Mesodermal cell (in vitro differentiated cells): ENCODE data around the gene UNC5C.
A peak's percentile ranks its signal among the peaks of the same experiment; 100 is the strongest.

Source experiments
- H3K27ac ChIP-seq: 2 replicates; pipeline ENCODE4 v1.7.0; 2013; ENCODE audit warnings: mild to moderate bottlenecking, low read depth, low read length, moderate library complexity; ENCODE audit not compliant: severe bottlenecking
- H3K36me3 ChIP-seq: 2 replicates; pipeline ENCODE4 v1.7.1; 2013; ENCODE audit warnings: mild to moderate bottlenecking, low read length, moderate library complexity; ENCODE audit not compliant: control insufficient read depth, insufficient read depth
- H3K4me1 ChIP-seq: one replicate; pipeline ENCODE4 v1.7.1; 2013; ENCODE audit warnings: mild to moderate bottlenecking, low read length; ENCODE audit not compliant: insufficient read depth, control insufficient read depth, poor library complexity, severe bottlenecking
- H3K4me3 ChIP-seq: 2 replicates; pipeline ENCODE4 v1.7.0; 2013; ENCODE audit warnings: low read length, control low read depth, mild to moderate bottlenecking; ENCODE audit not compliant: insufficient read depth, poor library complexity, severe bottlenecking; ENCODE audit errors: extremely low read depth
- H3K9me3 ChIP-seq: 2 replicates; pipeline ENCODE4 v1.7.1; 2013; ENCODE audit warnings: mild to moderate bottlenecking, low read length, moderate library complexity; ENCODE audit not compliant: control insufficient read depth
- WGBS, 2 experiments: methylation state at CpG; one replicate each; pipeline ENCODE4 v1.1.5; 2013; ENCODE audit warnings: missing lambda C conversion rate in 2 of 2; ENCODE audit not compliant: insufficient coverage in 2 of 2; 5-methylcytosine and 5-hydroxymethylcytosine counted together

Gene UNC5C

GRCh38 chr4:95429416-95429815 is 119.4 kb downstream of the UNC5C start:
- 94 to 100% methylated on average over 3 of the region's 3 CpGs for WGBS, 2 experiments

GRCh38 chr4:95428291-95429070 is 120.3 kb downstream of the UNC5C start:
- WGBS, 2 experiments, result 63% methylated on average over 1 of the region's 2 CpGs; no CpG with 5 or more reads in 1 of the 2 experiments
- no peak overlapping the region for H3K4me3 ChIP-seq
- H3K27ac ChIP-seq, result peak overlapping the region; percentile 76
- H3K36me3 ChIP-seq, result no peaks in the 10 kb centered on the region
- no peaks in the 10 kb centered on the region for H3K9me3 ChIP-seq
- H3K4me1 ChIP-seq, result no peaks in the 10 kb centered on the region

More at GRCh38 chr4:95429416-95429815, 119.4 kb downstream of the UNC5C start:
- H3K4me1 ChIP-seq, result no peaks in the 10 kb centered on the region
- peak overlapping the region; percentile 76 for H3K27ac ChIP-seq
- no peaks in the 10 kb centered on the region for H3K9me3 ChIP-seq
- no peaks in the 10 kb centered on the region for H3K36me3 ChIP-seq
- H3K4me3 ChIP-seq, result no peak overlapping the region

DNA sequence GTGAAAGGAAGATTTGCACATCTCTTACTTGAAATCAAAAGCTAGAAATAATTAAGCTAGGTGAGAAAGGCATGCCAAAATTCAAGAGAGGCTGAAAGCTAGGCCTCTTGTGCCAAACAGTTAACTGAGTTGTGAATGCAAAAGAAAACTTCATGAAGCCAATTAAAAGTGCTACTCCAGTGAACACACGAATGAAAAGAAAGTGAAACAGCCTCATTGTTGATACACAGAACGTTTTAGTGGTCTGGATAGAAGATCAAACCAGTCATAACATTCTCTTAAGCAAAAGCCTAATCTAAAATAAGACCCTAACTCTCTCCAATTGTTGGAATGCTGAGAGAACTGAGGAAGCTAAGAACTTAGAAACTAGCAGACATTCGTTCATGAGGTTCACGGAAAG is 122.3 kb downstream of the UNC5C start:
- WGBS, 2 experiments, result 95 to 100% methylated on average over 2 to 3 of the region's 4 CpGs
- no peak overlapping the region for H3K4me3 ChIP-seq
- H3K4me1 ChIP-seq, result no peaks in the 10 kb centered on the region
- no peak overlapping the region for H3K27ac ChIP-seq
- no peaks in the 10 kb centered on the region for H3K36me3 ChIP-seq
- no peaks in the 10 kb centered on the region for H3K9me3 ChIP-seq

DNA sequence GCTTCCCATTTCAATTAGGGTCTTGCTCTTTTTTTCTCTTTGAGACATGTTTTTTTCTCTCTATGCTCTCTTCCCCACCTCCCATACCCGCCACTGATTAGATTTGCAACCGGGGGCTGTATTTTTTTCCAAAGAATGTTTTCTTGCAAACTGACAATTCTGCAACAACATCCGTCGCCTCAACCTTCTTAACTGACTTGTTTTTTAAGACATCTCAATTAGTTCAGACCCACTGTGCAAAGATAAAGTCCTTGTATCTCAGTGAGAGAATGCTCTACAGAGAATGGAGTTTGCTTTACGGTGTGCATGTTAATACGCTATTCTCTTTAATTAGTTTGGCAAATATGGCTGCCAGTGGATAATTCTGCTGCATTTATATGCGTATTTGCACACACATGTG is 126.3 kb downstream of the UNC5C start:
- 90 to 100% methylated on average over 5 of the region's 7 CpGs for WGBS, 2 experiments
- Histone ChIP-seq H3K36me3 (no peaks in the 10 kb centered on the region), H3K4me1 (no peaks in the 10 kb centered on the region), H3K9me3 (no peaks in the 10 kb centered on the region), H3K27ac (no peak overlapping the region), H3K4me3 (no peak overlapping the region)

GRCh38 chr4:95421869-95422268 is 126.9 kb downstream of the UNC5C start:
- no peaks in the 10 kb centered on the region for H3K36me3 ChIP-seq
- no peak overlapping the region for H3K27ac ChIP-seq
- no peak overlapping the region for H3K4me3 ChIP-seq
- WGBS, 2 experiments, result 78 to 92% methylated on average over 1 of the region's 4 CpGs
- H3K4me1 ChIP-seq, result no peaks in the 10 kb centered on the region
- H3K9me3 ChIP-seq, result no peaks in the 10 kb centered on the region

DNA sequence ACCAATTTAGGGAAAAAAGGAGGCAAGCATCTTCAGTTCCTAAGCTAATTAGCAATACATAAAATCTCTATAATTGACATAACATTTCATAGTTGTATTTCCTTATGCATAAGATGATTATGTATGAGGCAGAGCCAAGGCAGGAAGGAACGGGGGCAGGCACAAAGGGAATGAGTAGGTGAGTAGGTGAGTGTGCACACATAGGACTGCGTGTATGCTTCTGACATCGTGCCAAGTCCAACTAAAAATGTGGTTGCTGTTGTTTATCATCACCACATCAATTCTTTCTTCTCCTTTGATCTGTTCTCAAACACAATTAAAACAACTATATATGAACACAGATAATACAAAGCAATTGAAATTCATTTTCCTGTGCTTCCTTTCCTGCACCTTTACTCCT is 131.2 kb downstream of the UNC5C start:
- no peaks in the 10 kb centered on the region for H3K36me3 ChIP-seq
- H3K4me3 ChIP-seq, result no peak overlapping the region
- no peak overlapping the region for H3K27ac ChIP-seq
- 85% methylated on average over 3 of the region's 3 CpGs; no CpG with 5 or more reads in 1 of the 2 experiments for WGBS, 2 experiments
- H3K4me1 ChIP-seq, result no peaks in the 10 kb centered on the region
- no peaks in the 10 kb centered on the region for H3K9me3 ChIP-seq

DNA sequence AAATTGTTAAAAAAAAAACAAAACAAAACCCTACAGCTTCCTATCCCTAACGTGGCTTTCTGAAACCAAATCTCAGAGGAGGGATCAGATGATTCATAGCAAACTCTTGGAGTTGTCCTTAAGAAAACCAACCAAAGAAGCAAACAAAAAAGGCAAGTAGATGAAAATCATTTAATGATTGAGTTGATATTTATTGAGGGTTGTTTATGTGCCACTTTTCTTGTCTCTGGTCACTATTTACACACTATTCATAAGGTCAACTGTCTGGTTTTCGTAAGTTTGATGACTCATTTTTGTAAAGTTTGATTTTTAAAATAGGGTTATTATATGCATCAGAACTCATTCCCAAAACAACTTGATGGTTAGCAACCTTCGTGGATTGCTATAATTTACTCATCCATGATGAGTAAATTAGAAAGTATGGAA is 133.4 kb downstream of the UNC5C start:
- WGBS, 2 experiments, result no CpG with 5 or more reads among the region's 3 CpGs
- Histone ChIP-seq H3K27ac (no peak overlapping the region), H3K4me3 (no peak overlapping the region), H3K9me3 (no peaks in the 10 kb centered on the region), H3K4me1 (no peaks in the 10 kb centered on the region), H3K36me3 (no peaks in the 10 kb centered on the region)

DNA sequence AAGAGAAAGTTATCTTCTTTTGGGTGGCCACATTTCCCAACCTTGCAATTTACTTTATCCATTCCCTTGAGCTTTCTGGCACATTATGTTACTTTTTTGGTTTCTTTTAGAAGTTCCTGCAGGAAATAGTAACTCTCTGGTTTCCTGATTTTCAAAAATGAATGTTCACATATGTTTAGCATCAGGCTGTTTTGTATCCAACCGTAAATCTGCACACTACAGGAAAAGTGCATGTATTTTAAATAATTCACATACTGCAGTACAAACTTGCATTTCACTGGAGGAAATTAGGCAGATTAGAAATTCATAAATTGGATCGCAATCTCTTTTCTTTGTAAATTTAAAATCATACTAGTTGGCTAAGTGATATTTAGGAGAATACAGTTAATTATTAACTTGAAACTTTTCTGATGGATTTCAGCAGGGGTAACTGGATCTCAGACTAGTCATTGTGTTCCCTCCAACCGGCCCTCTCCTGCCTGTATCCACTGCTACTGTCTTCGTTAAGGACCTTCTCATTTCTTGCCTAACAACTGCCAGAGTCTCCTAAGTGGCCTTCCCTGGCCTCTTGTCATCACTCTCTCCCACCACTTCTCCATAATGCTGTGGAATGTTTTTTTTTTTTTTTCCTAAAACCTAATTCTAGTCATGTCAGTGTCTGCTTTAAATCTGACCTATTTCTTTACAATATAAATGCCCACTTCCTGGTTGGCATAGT is 137.2 kb downstream of the UNC5C start:
- no peaks in the 10 kb centered on the region for H3K36me3 ChIP-seq
- 84 to 100% methylated on average over 1 to 2 of the region's 4 CpGs for WGBS, 2 experiments
- H3K4me3 ChIP-seq, result no peak overlapping the region
- H3K27ac ChIP-seq, result no peak overlapping the region
- H3K4me1 ChIP-seq, result peaks cover 8% of the 10 kb centered on the region
- H3K9me3 ChIP-seq, result no peaks in the 10 kb centered on the region

DNA sequence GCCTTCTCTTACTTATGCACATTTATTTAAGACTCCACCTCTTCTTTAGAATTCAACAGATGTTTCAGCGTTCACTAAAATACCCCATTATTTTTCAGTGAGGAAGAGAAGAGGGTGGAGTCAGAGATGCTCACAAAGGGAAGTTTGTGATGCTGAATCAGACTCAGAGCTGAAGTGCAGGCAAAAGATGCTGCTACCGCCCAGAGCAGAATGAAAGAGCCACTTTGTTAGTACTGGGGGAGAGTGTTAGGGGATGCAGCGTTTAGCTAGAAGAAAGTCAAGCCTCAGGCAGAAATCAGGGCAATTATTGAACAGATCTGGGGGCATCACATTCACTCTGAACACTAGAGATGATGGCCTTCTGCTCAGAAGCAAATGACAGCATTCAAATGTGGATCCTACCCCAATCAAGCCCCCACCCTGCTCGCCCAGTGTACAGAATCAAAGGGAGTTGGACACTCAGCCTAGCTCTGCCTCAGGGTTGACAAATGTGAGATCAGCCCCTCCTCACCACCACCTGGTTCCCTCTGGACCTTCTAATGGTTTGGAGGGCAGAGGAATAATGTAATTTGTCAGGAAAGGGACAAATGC is 138.3 kb downstream of the UNC5C start:
- no peaks in the 10 kb centered on the region for H3K9me3 ChIP-seq
- H3K4me1 ChIP-seq, result peaks cover 8% of the 10 kb centered on the region
- H3K36me3 ChIP-seq, result no peaks in the 10 kb centered on the region
- H3K27ac ChIP-seq, result peak overlapping the region; percentile 55
- WGBS, 2 experiments, result 67 to 76% methylated on average over 1 to 3 of the region's 4 CpGs
- no peak overlapping the region for H3K4me3 ChIP-seq

- Histone ChIP-seq H3K9me3 (no peaks in the 10 kb centered on the region), H3K4me3 (no peak overlapping the region), H3K36me3 (no peaks in the 10 kb centered on the region), H3K27ac (peak overlapping the region; percentile 55), H3K4me1 (peaks cover 8% of the 10 kb centered on the region)
- WGBS, 2 experiments, result 83% methylated on average over 1 of the region's 2 CpGs
These were observed 139.0 kb downstream of the UNC5C start for GRCh38 chr4:95409750-95410149.
